IMR-90 (cell line): ENCODE measurements around the gene ADGRG4. TPM values are rescaled to one million over a fixed set of nuclear protein-coding genes. Genes with fewer than 3 reads are reported as not detected.

ENCODE experiments used
- ATAC-seq: fragments of 200-7000 bp; cut with Tn5 transposase; 2 replicates; pipeline ENCODE4 v1.9.1; 2020; ENCODE audit warnings: low read depth, mild to moderate bottlenecking, moderate library complexity
- BruUV-seq: library from RNA; stranded (reverse); fragments of 400-500 nt; replicated peaks from 2 replicates; lab custom pipeline; 2021; lab: Mats Ljungman, UMichigan
- CTCF ChIA-PET: fragments of 300-600 bp; formaldehyde crosslinking; extraction: SDS; loops from one replicate; lab custom pipeline; 2021; ENCODE audit warnings: antibody characterized with exemption; lab: Yijun Ruan, JAX
- POLR2A ChIA-PET: fragments of 300-600 bp; sonication (Branson Sonifier 250); formaldehyde crosslinking; loops from one replicate; lab custom pipeline; 2022; ENCODE audit warnings: antibody characterized with exemption; ENCODE audit not compliant: unreplicated experiment; lab: Charles Lee
- DNase-seq: peaks from one replicate; pipeline ENCODE4 v3.0.0; 2013
- H2AFZ ChIP-seq: replicated peaks from 2 replicates; pipeline ENCODE3; 2013; ENCODE audit warnings: low read length, mild to moderate bottlenecking; ENCODE audit not compliant: poor library complexity
- H2AK5ac ChIP-seq: 2 replicates; pipeline ENCODE4 v1.6.1; 2013; ENCODE audit warnings: low read depth, low read length, inconsistent platforms
- H2AK9ac ChIP-seq: replicated peaks from 2 replicates; pipeline ENCODE3; 2013; ENCODE audit warnings: mild to moderate bottlenecking, low read depth, low read length, moderate library complexity; ENCODE audit not compliant: poor library complexity
- H2BK120ac ChIP-seq: 2 replicates; pipeline ENCODE4 v1.6.1; 2013; ENCODE audit warnings: low read depth, low read length, inconsistent platforms
- H2BK15ac ChIP-seq: 3 replicates; pipeline ENCODE4 v1.6.1; 2013; ENCODE audit warnings: low read depth, low read length, inconsistent platforms
- H2BK20ac ChIP-seq: 2 replicates; pipeline ENCODE4 v1.6.1; 2013; ENCODE audit warnings: low read depth, mild to moderate bottlenecking, inconsistent platforms, low read length, moderate library complexity
- H2BK5ac ChIP-seq: 2 replicates; pipeline ENCODE4 v1.6.1; 2013; ENCODE audit warnings: mild to moderate bottlenecking, low read depth, low read length, inconsistent platforms; ENCODE audit not compliant: poor library complexity, severe bottlenecking
- H3K14ac ChIP-seq: replicated peaks from 2 replicates; pipeline ENCODE4 v1.6.1; 2013; ENCODE audit warnings: low read depth, low read length, inconsistent platforms
- H3K18ac ChIP-seq: 2 replicates; pipeline ENCODE4 v1.6.1; 2013; ENCODE audit warnings: low read depth, low read length, control low read depth
- H3K23ac ChIP-seq: 2 replicates; pipeline ENCODE4 v1.6.1; 2013; ENCODE audit warnings: low read depth, low read length, inconsistent platforms
- H3K27ac ChIP-seq: 2 replicates; pipeline ENCODE4 v1.5.1; 2013; ENCODE audit warnings: mild to moderate bottlenecking, control low read depth, low read length; ENCODE audit not compliant: insufficient read depth
- H3K27me3 ChIP-seq: 2 replicates; pipeline ENCODE4 v1.6.1; 2013; ENCODE audit warnings: low read length; ENCODE audit not compliant: control insufficient read depth, insufficient read depth
- H3K36me3 ChIP-seq: 2 replicates; pipeline ENCODE4 v1.6.1; 2013; ENCODE audit warnings: low read length, mixed read lengths; ENCODE audit not compliant: control insufficient read depth, insufficient read depth
- H3K4ac ChIP-seq: 2 replicates; pipeline ENCODE4 v1.6.1; 2013; ENCODE audit warnings: low read depth, low read length, inconsistent platforms
- H3K4me1 ChIP-seq: 2 replicates; pipeline ENCODE4 v1.6.1; 2013; ENCODE audit warnings: low read length, mixed read lengths; ENCODE audit not compliant: control insufficient read depth, insufficient read depth
- H3K4me2 ChIP-seq: 2 replicates; pipeline ENCODE4 v1.6.1; 2013; ENCODE audit warnings: low read depth, mild to moderate bottlenecking, control low read depth, low read length, moderate library complexity
- H3K4me3 ChIP-seq: 2 replicates; pipeline ENCODE4 v1.5.1; 2013; ENCODE audit warnings: low read depth, mild to moderate bottlenecking, control low read depth, low read length, moderate library complexity; ENCODE audit not compliant: insufficient read depth
- H3K56ac ChIP-seq: 2 replicates; pipeline ENCODE4 v1.6.1; 2013; ENCODE audit warnings: low read length, inconsistent platforms; ENCODE audit not compliant: insufficient read depth; ENCODE audit errors: extremely low read depth
- H3K79me1 ChIP-seq, 2 experiments: 2 replicates each; pipeline ENCODE4 v1.6.1; 2013; ENCODE audit warnings: low read length in 2 of 2, inconsistent platforms in 1 of 2, low read depth in 1 of 2
- H3K9ac ChIP-seq: 2 replicates; pipeline ENCODE4 v1.6.1; 2013; ENCODE audit warnings: low read depth, low read length, control low read depth
- H3K9me1 ChIP-seq: 2 replicates; pipeline ENCODE4 v1.6.1; 2013; ENCODE audit warnings: low read length, inconsistent platforms; ENCODE audit not compliant: insufficient read depth
- H3K9me3 ChIP-seq: 2 replicates; pipeline ENCODE4 v1.6.1; 2013; ENCODE audit warnings: low read length; ENCODE audit not compliant: control insufficient read depth, insufficient read depth
- H4K20me1 ChIP-seq: 2 replicates; pipeline ENCODE4 v1.6.1; 2013; ENCODE audit warnings: low read length, inconsistent platforms; ENCODE audit not compliant: insufficient read depth
- H4K5ac ChIP-seq: 2 replicates; pipeline ENCODE4 v1.6.1; 2013; ENCODE audit warnings: mild to moderate bottlenecking, low read depth, low read length, control low read depth
- H4K8ac ChIP-seq, 2 experiments: 2 replicates each; pipeline ENCODE4 v1.6.1; 2013; ENCODE audit warnings: low read depth in 2 of 2, low read length in 2 of 2, control low read depth in 1 of 2, inconsistent platforms in 1 of 2
- H4K91ac ChIP-seq: 2 replicates; pipeline ENCODE4 v1.6.1; 2013; ENCODE audit warnings: low read depth, low read length, inconsistent platforms; ENCODE audit not compliant: insufficient read depth
- CTCF ChIP-seq: conservative IDR thresholded peaks from 2 replicates; pipeline ENCODE4 v1.5.1; 2012; ENCODE audit warnings: mild to moderate bottlenecking, low read depth, low read length, improper control_type of control experiment
- ELK1 ChIP-seq: fragments of 150-350 bp; IDR thresholded peaks from 2 replicates; pipeline ENCODE4 v1.6.1; 2016; ENCODE audit warnings: low read depth, mild to moderate bottlenecking, low read length, moderate library complexity, borderline replicate concordance
- MAZ ChIP-seq: IDR thresholded peaks from 2 replicates; pipeline ENCODE4 v1.6.1; 2012; ENCODE audit warnings: low read depth, mild to moderate bottlenecking, low read length, improper control_type of control experiment, moderate library complexity, borderline replicate concordance
- MXI1 ChIP-seq: IDR thresholded peaks from 2 replicates; pipeline ENCODE4 v1.6.1; 2012; ENCODE audit warnings: low read depth, mild to moderate bottlenecking, low read length, moderate library complexity, borderline replicate concordance
- NFE2L2 ChIP-seq: fragments of 150-350 bp; IDR thresholded peaks from 2 replicates; pipeline ENCODE4 v1.6.1; 2016; ENCODE audit warnings: low read depth, mild to moderate bottlenecking, low read length
- POLR2A ChIP-seq: IDR thresholded peaks from 2 replicates; pipeline ENCODE4 v1.6.1; 2012; ENCODE audit warnings: mild to moderate bottlenecking, low read depth, low read length
- RCOR1 ChIP-seq: IDR thresholded peaks from 2 replicates; pipeline ENCODE4 v1.6.1; 2012; ENCODE audit warnings: mild to moderate bottlenecking, low read length, improper control_type of control experiment; ENCODE audit not compliant: insufficient replicate concordance
- RFX5 ChIP-seq: IDR thresholded peaks from 2 replicates; pipeline ENCODE4 v1.8.0; 2012; ENCODE audit warnings: low read depth, mild to moderate bottlenecking, low read length, moderate library complexity
- WGBS, 2 experiments: methylation state at CpG; one replicate each; pipeline versions ENCODE4 v1.1.5 to v1.1.7; 2013; ENCODE audit warnings: missing lambda C conversion rate in 2 of 2; ENCODE audit not compliant: insufficient read length in 1 of 2; ENCODE audit errors: extremely low coverage in 2 of 2; 5-methylcytosine and 5-hydroxymethylcytosine counted together
- dilution Hi-C: fragments of 300-500 bp; cut with HindIII; formaldehyde crosslinking; loops from one replicate; pipeline ENCODE4 v1.14.3; 2018; ENCODE audit warnings: low sequenced_read_pairs; ENCODE audit not compliant: unreplicated experiment
- in situ Hi-C: fragments of 300-500 bp; cut with MboI; formaldehyde crosslinking; loops from 3 replicates; pipeline ENCODE4 v1.14.3; 2019; ENCODE audit warnings: low sequenced_read_pairs, inconsistent platforms, mixed read lengths
- intact Hi-C: fragments of 100-400 bp; cut with micrococcal nuclease; formaldehyde crosslinking; loops from 2 replicates; pipeline ENCODE4 v1.10.0; 2022
- polyA plus RNA-seq, 3 experiments: library from polyadenylated mRNA; depleted of rRNA; stranded (reverse); fragments of >200 nt; gene quantifications; 2 replicates each; pipeline ENCODE4 v1.2.3, GENCODE V29; 2012; ENCODE audit warnings: low replicate concordance in 1 of 3
- total RNA-seq: library from RNA; depleted of rRNA; stranded (reverse); fragments of >200 nt; gene quantifications from 2 replicates; pipeline ENCODE4 v1.2.3, GENCODE V29; 2012

Gene ADGRG4
- total and polyA plus RNA-seq, 2 of the 4 experiments (the other 2 are of a cell fraction): under 0.01 TPM; not detected in 1

GRCh38 chrX:136346506-136346905, 45.7 kb downstream of the ADGRG4 start:
- intact Hi-C loops (no loop called here), dilution Hi-C loops (no loop called here), in situ Hi-C loops (no loop called here)
- Histone ChIP-seq H2BK20ac (no peak overlapping the region), H3K56ac (no peak overlapping the region), H4K8ac (no peak overlapping the region), H2AFZ (no peak overlapping the region), H4K5ac (no peak overlapping the region), H3K9me1 (no peaks in the 10 kb centered on the region), H3K27ac (no peak overlapping the region), H3K36me3 (no peaks in the 10 kb centered on the region), H4K20me1 (no peaks in the 10 kb centered on the region), H3K14ac (no peak overlapping the region), H3K4ac (no peak overlapping the region), H3K23ac (no peak overlapping the region), H3K27me3 (peaks cover 1% of the 10 kb centered on the region; the same call in 1 of the 2 replicates), H2AK5ac (no peak overlapping the region), H2BK5ac (no peak overlapping the region), H4K91ac (no peak overlapping the region), H2BK120ac (no peak overlapping the region), H3K4me1 (no peaks in the 10 kb centered on the region), H3K9me3 (no peaks in the 10 kb centered on the region), H2AK9ac (no peak overlapping the region), H3K4me2 (no peak overlapping the region), H3K18ac (no peak overlapping the region), H3K79me1 (no peaks in the 10 kb centered on the region), H2BK15ac (no peak overlapping the region), H3K9ac (no peak overlapping the region), H3K4me3 (no peak overlapping the region)
- CTCF ChIA-PET: no interaction called here
- no CpG with 5 or more reads among the region's 2 CpGs for WGBS, 2 experiments
- DNase-seq: no peak
- ATAC-seq: no peak
- POLR2A ChIA-PET: no interaction called here
- no TSS peak for BruUV-seq
- TF ChIP-seq RCOR1 (no peak), CTCF (no peak), RFX5 (no peak), MAZ (no peak), ELK1 (no peak), MXI1 (no peak), NFE2L2 (no peak), POLR2A (no peak)
